SJCRH30 (cell line): ENCODE data around the gene IPO5. TPM values are rescaled to one million over a fixed set of nuclear protein-coding genes. Genes with fewer than 3 reads are reported as not detected.
A peak's percentile ranks its signal among the peaks of the same experiment; 100 is the strongest.
"Not testable (repeated sequence)": the region's sequence is repeated elsewhere in the genome, so short reads cannot be mapped to it uniquely, and the experiment has no call there.

Source experiments
- DNase-seq, 2 experiments: peaks; one replicate each; pipeline ENCODE4 v3.0.0-alpha.2; 2015 to 2020
- H3K27ac ChIP-seq: fragments of 250-450 bp; sonication (Bioruptor Pico); 2 replicates; pipeline ENCODE4 v1.5.1; 2020; ENCODE audit warnings: mild to moderate bottlenecking, moderate library complexity
- H3K27me3 ChIP-seq: fragments of 250-450 bp; sonication (Bioruptor Pico); 2 replicates; pipeline ENCODE4 v1.5.1; 2020; ENCODE audit warnings: mild to moderate bottlenecking, moderate library complexity
- H3K36me3 ChIP-seq: fragments of 250-450 bp; sonication (Bioruptor Pico); 2 replicates; pipeline ENCODE4 v1.5.1; 2020; ENCODE audit warnings: mild to moderate bottlenecking, moderate library complexity
- H3K4me1 ChIP-seq: fragments of 250-450 bp; sonication (Bioruptor Pico); 2 replicates; pipeline ENCODE4 v1.5.1; 2020; ENCODE audit warnings: mild to moderate bottlenecking, moderate library complexity
- H3K4me3 ChIP-seq: fragments of 250-450 bp; sonication (Bioruptor Pico); 2 replicates; pipeline ENCODE4 v1.5.1; 2020; ENCODE audit warnings: mild to moderate bottlenecking, moderate library complexity
- H3K9me3 ChIP-seq: fragments of 250-450 bp; sonication (Bioruptor Pico); replicated peaks from 2 replicates; pipeline ENCODE4 v1.5.1; 2020; ENCODE audit warnings: mild to moderate bottlenecking, moderate library complexity
- total RNA-seq: library from RNA; depleted of rRNA; stranded (reverse); fragments of >200 nt; shearing (Covaris generic); gene quantifications from 2 replicates; pipeline ENCODE4 v1.2.3, GENCODE V29; 2014

Gene IPO5
- total RNA-seq, 1 experiment from 2014 or later, result 288 TPM

- H3K4me3 ChIP-seq, H3K27me3 ChIP-seq, H3K36me3 ChIP-seq, H3K27ac ChIP-seq, DNase-seq, H3K4me1 ChIP-seq, H3K9me3 ChIP-seq: not testable (repeated sequence)
Measured at GRCh38 chr13:98047785-98048184, 94.3 kb downstream of the IPO5 start.

GRCh38 chr13:98048265-98048664 lies 94.8 kb downstream of the IPO5 start:
- Histone ChIP-seq H3K4me1 (peaks cover 8% of the 10 kb centered on the region), H3K36me3 (no peaks in the 10 kb centered on the region), H3K27ac (no peak overlapping the region), H3K4me3 (no peak overlapping the region), H3K27me3 (no peaks in the 10 kb centered on the region), H3K9me3 (no peaks in the 10 kb centered on the region)
- no peak for DNase-seq

- peak; percentile 58 to 60 for DNase-seq
- H3K9me3 ChIP-seq, result no peaks in the 10 kb centered on the region
- H3K4me1 ChIP-seq, result peaks cover 8% of the 10 kb centered on the region
- H3K27me3 ChIP-seq, result no peaks in the 10 kb centered on the region
- no peaks in the 10 kb centered on the region for H3K36me3 ChIP-seq
- no peak overlapping the region for H3K4me3 ChIP-seq
- H3K27ac ChIP-seq, result no peak overlapping the region
Measured at GRCh38 chr13:98050041-98050466, 96.6 kb downstream of the IPO5 start.

- Histone ChIP-seq H3K4me1 (peaks cover 8% of the 10 kb centered on the region), H3K27ac (no peak overlapping the region), H3K9me3 (no peaks in the 10 kb centered on the region), H3K4me3 (no peak overlapping the region), H3K27me3 (no peaks in the 10 kb centered on the region), H3K36me3 (no peaks in the 10 kb centered on the region)
- no peak for DNase-seq
Measured at GRCh38 chr13:98052412-98052811, 98.9 kb downstream of the IPO5 start.

- no peak overlapping the region for H3K4me3 ChIP-seq
- H3K27me3 ChIP-seq, result no peaks in the 10 kb centered on the region
- no peaks in the 10 kb centered on the region for H3K9me3 ChIP-seq
- DNase-seq, result no peak
- no peak overlapping the region for H3K27ac ChIP-seq
- no peaks in the 10 kb centered on the region for H3K36me3 ChIP-seq
- H3K4me1 ChIP-seq, result peaks cover 8% of the 10 kb centered on the region
Measured at GRCh38 chr13:98054301-98054700, 100.8 kb downstream of the IPO5 start.

GRCh38 chr13:98055623-98056022 lies 102.1 kb downstream of the IPO5 start:
- no peak overlapping the region for H3K27ac ChIP-seq
- peaks cover 7% of the 10 kb centered on the region; the same call in 1 of the 2 replicates for H3K4me1 ChIP-seq
- no peak overlapping the region for H3K4me3 ChIP-seq
- no peaks in the 10 kb centered on the region for H3K9me3 ChIP-seq
- DNase-seq, result no peak
- H3K27me3 ChIP-seq, result no peaks in the 10 kb centered on the region
- H3K36me3 ChIP-seq, result no peaks in the 10 kb centered on the region

- H3K9me3 ChIP-seq, result no peaks in the 10 kb centered on the region
- H3K27ac ChIP-seq, result no peak overlapping the region
- peaks cover 7% of the 10 kb centered on the region; the same call in 1 of the 2 replicates for H3K4me1 ChIP-seq
- no peaks in the 10 kb centered on the region for H3K27me3 ChIP-seq
- no peaks in the 10 kb centered on the region for H3K36me3 ChIP-seq
- no peak overlapping the region for H3K4me3 ChIP-seq
- DNase-seq, result no peak
Measured at GRCh38 chr13:98056839-98057410, 103.5 kb downstream of the IPO5 start.

- Histone ChIP-seq H3K36me3 (no peaks in the 10 kb centered on the region), H3K27ac (no peak overlapping the region), H3K27me3 (no peaks in the 10 kb centered on the region), H3K9me3 (no peaks in the 10 kb centered on the region), H3K4me3 (no peak overlapping the region), H3K4me1 (peaks cover 7% of the 10 kb centered on the region; the same call in 1 of the 2 replicates)
- DNase-seq, result peak in 1 of 2 experiments; percentile 13
Measured at GRCh38 chr13:98059276-98059675, 105.8 kb downstream of the IPO5 start.

GRCh38 chr13:98060282-98060681 lies 106.8 kb downstream of the IPO5 start:
- Histone ChIP-seq H3K27me3 (no peaks in the 10 kb centered on the region), H3K36me3 (no peaks in the 10 kb centered on the region), H3K4me1 (peaks cover 7% of the 10 kb centered on the region; the same call in 1 of the 2 replicates), H3K27ac (no peak overlapping the region), H3K4me3 (no peak overlapping the region), H3K9me3 (no peaks in the 10 kb centered on the region)
- DNase-seq, result peak; percentile 26 to 45

- no peaks in the 10 kb centered on the region for H3K27me3 ChIP-seq
- no peak for DNase-seq
- H3K36me3 ChIP-seq, result no peaks in the 10 kb centered on the region
- H3K4me3 ChIP-seq, result no peak overlapping the region
- 0 out of 2 replicates have a peak, but pooled peaks cover under 1% of the 10 kb centered on the region for H3K4me1 ChIP-seq
- H3K9me3 ChIP-seq, result no peaks in the 10 kb centered on the region
- H3K27ac ChIP-seq, result no peak overlapping the region
Measured at GRCh38 chr13:98065468-98065867, 112.0 kb downstream of the IPO5 start.

GRCh38 chr13:98066636-98067035 lies 113.2 kb downstream of the IPO5 start:
- H3K27me3 ChIP-seq, result no peaks in the 10 kb centered on the region
- H3K27ac ChIP-seq, result no peak overlapping the region
- H3K9me3 ChIP-seq, result no peaks in the 10 kb centered on the region
- no peaks in the 10 kb centered on the region for H3K4me1 ChIP-seq
- H3K36me3 ChIP-seq, result no peaks in the 10 kb centered on the region
- no peak overlapping the region for H3K4me3 ChIP-seq
- DNase-seq, result no peak

- DNase-seq, result no peak
- no peaks in the 10 kb centered on the region for H3K4me1 ChIP-seq
Measured at GRCh38 chr13:98068521-98068920, 115.0 kb downstream of the IPO5 start.

GRCh38 chr13:98069985-98070384 lies 116.5 kb downstream of the IPO5 start:
- no peak overlapping the region for H3K4me3 ChIP-seq
- DNase-seq, result no peak

More at GRCh38 chr13:98068521-98068920, 115.0 kb downstream of the IPO5 start:
- Histone ChIP-seq H3K9me3 (no peaks in the 10 kb centered on the region), H3K27ac (no peak overlapping the region), H3K27me3 (no peaks in the 10 kb centered on the region), H3K4me3 (no peak overlapping the region), H3K36me3 (no peaks in the 10 kb centered on the region)

GRCh38 chr13:98071316-98071715 lies 117.8 kb downstream of the IPO5 start:
- Histone ChIP-seq H3K36me3 (no peaks in the 10 kb centered on the region), H3K4me1 (no peaks in the 10 kb centered on the region), H3K4me3 (no peak overlapping the region), H3K9me3 (no peaks in the 10 kb centered on the region), H3K27ac (no peak overlapping the region), H3K27me3 (no peaks in the 10 kb centered on the region)
- DNase-seq, result no peak

More at GRCh38 chr13:98069985-98070384, 116.5 kb downstream of the IPO5 start:
- no peaks in the 10 kb centered on the region for H3K36me3 ChIP-seq
- H3K27me3 ChIP-seq, result no peaks in the 10 kb centered on the region
- no peak overlapping the region for H3K27ac ChIP-seq
- no peaks in the 10 kb centered on the region for H3K9me3 ChIP-seq
- no peaks in the 10 kb centered on the region for H3K4me1 ChIP-seq

GRCh38 chr13:98072476-98072875 lies 119.0 kb downstream of the IPO5 start:
- Histone ChIP-seq H3K27ac (no peak overlapping the region), H3K4me1 (no peaks in the 10 kb centered on the region)

More at GRCh38 chr13:98072476-98072875, 119.0 kb downstream of the IPO5 start:
- DNase-seq, result no peak
- H3K27me3 ChIP-seq, result no peaks in the 10 kb centered on the region
- H3K36me3 ChIP-seq, result no peaks in the 10 kb centered on the region
- H3K4me3 ChIP-seq, result no peak overlapping the region
- no peaks in the 10 kb centered on the region for H3K9me3 ChIP-seq
